ENCODE results near the gene PPP3R1.
A peak's percentile ranks its signal among the peaks of the same experiment; 100 is the strongest.

The PPP3R1 gene

DNA sequence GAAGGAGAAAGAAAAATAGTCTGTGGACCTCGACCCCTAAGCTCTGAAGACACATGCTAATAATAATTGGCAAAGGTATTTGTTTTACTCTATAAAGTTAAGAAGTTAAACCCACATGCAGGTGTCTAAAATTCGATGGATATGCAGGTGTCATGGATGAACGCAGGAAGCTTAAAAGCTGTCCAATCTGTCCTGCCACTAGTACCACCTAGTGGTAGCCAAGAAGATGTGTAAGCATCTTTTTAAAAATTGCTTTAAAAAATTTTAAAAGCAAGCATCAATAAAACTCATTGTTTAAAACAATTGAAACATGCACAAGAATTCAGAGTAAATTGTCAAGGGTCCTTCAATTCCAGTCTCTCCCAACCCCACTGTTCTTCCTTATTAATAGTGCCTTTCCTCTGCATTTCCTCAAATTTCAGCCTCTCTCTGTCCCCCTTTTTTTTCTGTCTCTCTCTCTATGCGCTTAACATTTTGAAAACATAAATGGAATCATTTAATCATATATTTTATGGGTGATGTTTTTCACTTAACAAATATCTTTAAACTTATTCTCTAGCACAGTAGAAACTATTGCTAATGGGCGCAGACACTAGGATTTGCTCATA lies 30.6 kb upstream of the PPP3R1 start:
- peaks cover 3% of the 10 kb centered on the region for H3K4me1 ChIP-seq (ENCODE audit: insufficient read depth, low read length, severe bottlenecking)
- TF ChIP-seq, protein P1, sequence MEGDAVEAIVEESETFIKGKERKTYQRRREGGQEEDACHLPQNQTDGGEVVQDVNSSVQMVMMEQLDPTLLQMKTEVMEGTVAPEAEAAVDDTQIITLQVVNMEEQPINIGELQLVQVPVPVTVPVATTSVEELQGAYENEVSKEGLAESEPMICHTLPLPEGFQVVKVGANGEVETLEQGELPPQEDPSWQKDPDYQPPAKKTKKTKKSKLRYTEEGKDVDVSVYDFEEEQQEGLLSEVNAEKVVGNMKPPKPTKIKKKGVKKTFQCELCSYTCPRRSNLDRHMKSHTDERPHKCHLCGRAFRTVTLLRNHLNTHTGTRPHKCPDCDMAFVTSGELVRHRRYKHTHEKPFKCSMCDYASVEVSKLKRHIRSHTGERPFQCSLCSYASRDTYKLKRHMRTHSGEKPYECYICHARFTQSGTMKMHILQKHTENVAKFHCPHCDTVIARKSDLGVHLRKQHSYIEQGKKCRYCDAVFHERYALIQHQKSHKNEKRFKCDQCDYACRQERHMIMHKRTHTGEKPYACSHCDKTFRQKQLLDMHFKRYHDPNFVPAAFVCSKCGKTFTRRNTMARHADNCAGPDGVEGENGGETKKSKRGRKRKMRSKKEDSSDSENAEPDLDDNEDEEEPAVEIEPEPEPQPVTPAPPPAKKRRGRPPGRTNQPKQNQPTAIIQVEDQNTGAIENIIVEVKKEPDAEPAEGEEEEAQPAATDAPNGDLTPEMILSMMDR (IDR thresholded peaks at IDR 0.05; ENCODE audit: low read length) = peak; percentile 85
- TF ChIP-seq EZH2 (IDR thresholded peaks at IDR 0.05; ENCODE audit: borderline replicate concordance, low read length) = no peak
- H3K4me2 ChIP-seq (ENCODE audit: low read length) = no peak overlapping the region
- H3K27me3 ChIP-seq (ENCODE audit: insufficient read depth, low read length) = no peaks in the 10 kb centered on the region
- no peak overlapping the region for H2AFZ ChIP-seq (ENCODE audit: low read length)
- no peaks in the 10 kb centered on the region for H3K9me3 ChIP-seq (ENCODE audit: low read length)
- H3K4me3 ChIP-seq (ENCODE audit: low read depth, low read length, poor library complexity, severe bottlenecking) = no peak overlapping the region
- no peaks in the 10 kb centered on the region for H3F3A ChIP-seq (ENCODE audit: insufficient read depth, low read length)
- no peaks in the 10 kb centered on the region for H3K36me3 ChIP-seq (ENCODE audit: insufficient read depth, low read length)
- H3K79me2 ChIP-seq (ENCODE audit: insufficient read depth, low read length) = no peaks in the 10 kb centered on the region
- no peak overlapping the region for H3K9ac ChIP-seq (ENCODE audit: low read length)
- H3K9me2 ChIP-seq (ENCODE audit: low read depth, low read length) = no peaks in the 10 kb centered on the region
- H4K20me1 ChIP-seq (ENCODE audit: insufficient read depth, low read length) = no peaks in the 10 kb centered on the region
- H3K27ac ChIP-seq (ENCODE audit: low read depth, low read length, poor library complexity, severe bottlenecking) = no peak overlapping the region

GRCh38 chr2:68280796-68281195 lies 28.5 kb upstream of the PPP3R1 start:
- Histone ChIP-seq H3K9me2 (ENCODE audit: low read depth, low read length) (no peaks in the 10 kb centered on the region), H3K27ac (ENCODE audit: low read depth, low read length, poor library complexity, severe bottlenecking) (no peak overlapping the region), H3K36me3 (ENCODE audit: insufficient read depth, low read length) (no peaks in the 10 kb centered on the region), H3K9me3 (ENCODE audit: low read length) (no peaks in the 10 kb centered on the region), H3K9ac (ENCODE audit: low read length) (no peak overlapping the region), H3F3A (ENCODE audit: insufficient read depth, low read length) (no peaks in the 10 kb centered on the region), H3K27me3 (ENCODE audit: insufficient read depth, low read length) (no peaks in the 10 kb centered on the region), H3K79me2 (ENCODE audit: insufficient read depth, low read length) (no peaks in the 10 kb centered on the region), H3K4me1 (ENCODE audit: insufficient read depth, low read length, severe bottlenecking) (peaks cover 3% of the 10 kb centered on the region), H4K20me1 (ENCODE audit: insufficient read depth, low read length) (no peaks in the 10 kb centered on the region), H2AFZ (ENCODE audit: low read length) (no peak overlapping the region), H3K4me3 (ENCODE audit: low read depth, low read length, poor library complexity, severe bottlenecking) (no peak overlapping the region), H3K4me2 (ENCODE audit: low read length) (no peak overlapping the region)
- no peak for TF ChIP-seq EZH2 (IDR thresholded peaks at IDR 0.05; ENCODE audit: borderline replicate concordance, low read length)
- TF ChIP-seq, protein P1 (IDR thresholded peaks at IDR 0.05; ENCODE audit: low read length) = no peak

DNA sequence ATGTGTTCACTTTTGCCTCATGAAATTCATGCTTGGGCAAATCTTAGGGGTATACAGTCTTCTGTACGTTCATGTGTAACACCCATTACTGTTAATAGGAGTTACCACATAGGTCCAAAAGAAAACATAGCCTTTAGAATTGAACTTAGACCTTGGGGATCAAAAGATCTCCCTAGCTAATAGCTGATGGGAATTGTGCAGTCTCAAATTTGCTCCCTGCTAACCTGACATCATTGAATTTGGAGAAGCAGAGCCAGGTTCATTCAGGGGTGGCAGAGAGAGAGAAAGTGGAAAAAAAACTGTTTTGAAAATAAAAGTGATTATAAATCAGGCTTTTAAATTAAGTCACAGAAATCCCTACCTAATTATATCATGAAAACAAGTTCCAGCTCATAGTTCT lies 28.0 kb upstream of the PPP3R1 start:
- no peak overlapping the region for H3K9ac ChIP-seq (ENCODE audit: low read length)
- H3K36me3 ChIP-seq (ENCODE audit: insufficient read depth, low read length) = no peaks in the 10 kb centered on the region
- no peaks in the 10 kb centered on the region for H3F3A ChIP-seq (ENCODE audit: insufficient read depth, low read length)
- no peaks in the 10 kb centered on the region for H3K9me3 ChIP-seq (ENCODE audit: low read length)
- no peaks in the 10 kb centered on the region for H4K20me1 ChIP-seq (ENCODE audit: insufficient read depth, low read length)
- H3K4me3 ChIP-seq (ENCODE audit: low read depth, low read length, poor library complexity, severe bottlenecking) = no peak overlapping the region
- H2AFZ ChIP-seq (ENCODE audit: low read length) = no peak overlapping the region
- no peaks in the 10 kb centered on the region for H3K27me3 ChIP-seq (ENCODE audit: insufficient read depth, low read length)
- H3K4me1 ChIP-seq (ENCODE audit: insufficient read depth, low read length, severe bottlenecking) = peaks cover 3% of the 10 kb centered on the region
- no peak overlapping the region for H3K27ac ChIP-seq (ENCODE audit: low read depth, low read length, poor library complexity, severe bottlenecking)
- no peaks in the 10 kb centered on the region for H3K9me2 ChIP-seq (ENCODE audit: low read depth, low read length)
- no peak overlapping the region for H3K4me2 ChIP-seq (ENCODE audit: low read length)
- no peaks in the 10 kb centered on the region for H3K79me2 ChIP-seq (ENCODE audit: insufficient read depth, low read length)
- TF ChIP-seq EZH2 (IDR thresholded peaks at IDR 0.05; ENCODE audit: borderline replicate concordance, low read length) = no peak

DNA sequence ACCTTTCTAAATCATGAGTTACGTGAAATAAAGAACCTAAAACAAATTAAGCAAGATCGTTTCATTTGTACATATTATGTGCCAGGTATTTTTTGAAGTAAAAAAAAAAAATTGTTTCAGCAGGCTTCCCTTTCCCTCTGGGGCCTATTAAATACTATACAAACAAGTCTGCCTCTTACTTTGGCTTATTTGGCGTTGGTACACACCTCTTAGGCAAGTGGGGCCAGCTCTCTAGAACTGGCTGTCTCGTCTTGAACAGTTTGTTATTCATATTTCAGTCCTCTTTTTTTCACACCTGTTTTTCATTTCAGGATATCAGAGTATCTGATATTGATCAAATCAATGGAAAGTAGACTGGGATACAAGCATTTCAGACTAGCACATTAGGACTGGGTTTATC lies 27.4 kb upstream of the PPP3R1 start:
- Histone ChIP-seq H3K27ac (ENCODE audit: low read depth, low read length, poor library complexity, severe bottlenecking) (no peak overlapping the region), H3F3A (ENCODE audit: insufficient read depth, low read length) (no peaks in the 10 kb centered on the region), H3K9me2 (ENCODE audit: low read depth, low read length) (no peaks in the 10 kb centered on the region), H4K20me1 (ENCODE audit: insufficient read depth, low read length) (no peaks in the 10 kb centered on the region), H3K36me3 (ENCODE audit: insufficient read depth, low read length) (no peaks in the 10 kb centered on the region), H3K79me2 (ENCODE audit: insufficient read depth, low read length) (no peaks in the 10 kb centered on the region), H3K4me3 (ENCODE audit: low read depth, low read length, poor library complexity, severe bottlenecking) (no peak overlapping the region), H3K9me3 (ENCODE audit: low read length) (no peaks in the 10 kb centered on the region), H3K9ac (ENCODE audit: low read length) (no peak overlapping the region), H3K4me1 (ENCODE audit: insufficient read depth, low read length, severe bottlenecking) (peaks cover 3% of the 10 kb centered on the region), H3K27me3 (ENCODE audit: insufficient read depth, low read length) (no peaks in the 10 kb centered on the region), H3K4me2 (ENCODE audit: low read length) (no peak overlapping the region), H2AFZ (ENCODE audit: low read length) (no peak overlapping the region)
- TF ChIP-seq EZH2 (IDR thresholded peaks at IDR 0.05; ENCODE audit: borderline replicate concordance, low read length) = no peak
- TF ChIP-seq, protein P1 (IDR thresholded peaks at IDR 0.05; ENCODE audit: low read length) = no peak

Data from OCI-LY1 (cell line).